ENCODE measurements around the gene PPP2R2C. TPM values are rescaled to one million over a fixed set of nuclear protein-coding genes. Genes with fewer than 3 reads are reported as not detected.

Gene PPP2R2C
- total RNA-seq, 2 experiments from 2014 or later, result 0.12 TPM; not detected in 1

DNA sequence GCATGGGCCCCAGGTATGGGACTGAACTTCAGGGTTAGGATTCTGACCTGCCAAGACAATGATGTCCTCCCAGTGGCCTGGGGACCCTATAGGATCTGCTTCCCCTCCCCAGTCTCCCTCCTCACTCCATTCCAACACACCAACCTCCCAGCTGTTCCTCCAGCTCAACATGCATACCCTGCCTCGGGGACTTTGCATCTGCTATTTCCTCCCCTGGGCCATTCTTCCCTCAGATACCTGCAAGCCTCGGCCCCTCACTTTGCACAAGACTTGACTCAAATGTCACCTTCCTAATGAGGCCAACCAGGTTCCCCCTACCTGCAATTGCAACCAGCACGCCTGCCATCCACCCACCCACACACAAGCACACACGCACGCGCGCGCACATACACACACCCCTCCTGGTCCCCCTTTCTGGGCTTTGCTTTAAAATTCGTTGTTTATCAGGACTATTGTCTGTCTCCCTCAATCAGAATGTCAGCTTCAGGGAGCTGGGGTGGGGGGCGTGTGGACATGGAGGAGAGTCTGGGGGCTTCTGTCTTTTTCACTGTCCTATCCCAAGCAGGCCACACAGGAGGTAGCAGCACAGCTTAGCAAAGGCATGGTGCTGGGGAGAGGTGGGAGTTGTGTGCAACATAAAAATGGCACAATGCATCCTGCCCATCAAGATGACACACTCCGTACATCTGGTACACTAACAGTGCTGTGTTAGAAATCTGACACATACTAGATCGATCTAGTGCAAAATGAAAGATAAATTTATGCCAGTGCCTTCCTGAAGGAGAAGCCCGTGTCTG, 20.6 kb upstream of the PPP2R2C start:
- H3K9me3 Mint-ChIP-seq (ENCODE audit: low read depth), result peaks cover 6% of the 10 kb centered on the region
- no peak for ATAC-seq
- no peaks in the 10 kb centered on the region for H3K4me1 Mint-ChIP-seq
- no peak overlapping the region for H3K4me3 Mint-ChIP-seq
- ChIA-PET POLR2A (no interaction called here), CTCF (no interaction called here)
- intact Hi-C loops (cut with DNase I, micrococcal nuclease), result no loop called here
- no peak for DNase-seq
- peaks cover 31% of the 10 kb centered on the region for H3K27me3 Mint-ChIP-seq
- no peak overlapping the region for H3K27ac Mint-ChIP-seq
- no peaks in the 10 kb centered on the region for H3K36me3 Mint-ChIP-seq (ENCODE audit: low read depth)

DNA sequence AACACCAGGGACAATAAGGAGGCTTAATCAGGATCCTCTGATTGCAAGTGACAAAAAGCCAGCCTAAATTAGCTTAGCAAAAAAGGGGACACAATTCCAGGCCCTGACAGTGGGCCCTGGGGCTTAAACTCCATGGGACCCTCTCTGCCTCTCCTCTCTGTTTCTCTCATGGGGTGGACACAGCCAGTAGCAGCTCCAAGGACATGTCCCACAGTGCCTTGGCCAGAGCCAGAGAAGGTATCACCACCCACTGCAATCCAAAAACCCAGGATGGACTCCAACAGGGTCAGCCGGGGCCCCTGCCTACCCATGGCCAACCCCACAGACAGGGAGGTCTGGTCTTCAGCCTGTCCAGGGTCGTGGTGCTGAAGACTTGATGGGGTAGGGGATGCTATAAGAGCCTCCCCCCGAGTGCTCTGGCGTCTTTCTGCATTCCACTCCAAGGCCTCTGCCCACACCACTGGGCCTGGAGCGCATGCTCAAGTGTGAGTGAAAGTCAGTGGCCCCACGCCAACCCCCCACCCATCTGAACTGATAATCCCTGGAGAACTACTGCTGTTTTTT, 19.7 kb upstream of the PPP2R2C start:
- ATAC-seq (no peak), DNase-seq (no peak)
- H3K36me3 Mint-ChIP-seq (ENCODE audit: low read depth), result no peaks in the 10 kb centered on the region
- H3K27ac Mint-ChIP-seq, result no peak overlapping the region
- H3K4me3 Mint-ChIP-seq, result no peak overlapping the region
- intact Hi-C loops (cut with DNase I, micrococcal nuclease), result no loop called here
- H3K4me1 Mint-ChIP-seq, result no peaks in the 10 kb centered on the region
- peaks cover 14% of the 10 kb centered on the region for H3K9me3 Mint-ChIP-seq (ENCODE audit: low read depth)
- peaks cover 31% of the 10 kb centered on the region for H3K27me3 Mint-ChIP-seq
- ChIA-PET CTCF (no interaction called here), POLR2A (no interaction called here)

DNA sequence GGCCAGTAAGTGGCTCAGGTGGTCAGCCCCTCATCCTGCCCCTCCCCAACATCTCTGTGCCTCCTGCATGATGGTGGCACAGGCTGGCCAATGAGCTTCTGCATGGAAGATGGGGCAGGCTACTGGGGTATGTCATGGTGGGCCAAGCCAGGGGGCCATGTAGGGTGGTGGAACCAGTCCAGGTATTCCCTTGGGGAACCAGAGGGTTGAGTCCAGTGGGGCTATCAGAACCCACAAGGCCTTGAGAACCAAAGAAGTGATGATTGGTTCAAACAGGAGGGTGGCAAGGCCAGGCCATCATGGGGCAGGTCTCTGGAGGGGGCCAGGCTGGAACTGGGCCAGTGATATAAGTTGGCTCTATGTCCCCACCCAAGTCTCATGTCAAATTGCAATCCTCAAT, 18.8 kb upstream of the PPP2R2C start:
- intact Hi-C loops (cut with DNase I, micrococcal nuclease), result no loop called here
- ATAC-seq, result no peak
- Mint-ChIP-seq H3K27ac (no peak overlapping the region), H3K9me3 (ENCODE audit: low read depth) (peaks cover 20% of the 10 kb centered on the region), H3K4me3 (no peak overlapping the region), H3K4me1 (no peaks in the 10 kb centered on the region), H3K27me3 (peaks cover 31% of the 10 kb centered on the region), H3K36me3 (ENCODE audit: low read depth) (no peaks in the 10 kb centered on the region)
- DNase-seq, result no peak
- POLR2A ChIA-PET, result no interaction called here
- CTCF ChIA-PET, result no interaction called here

DNA sequence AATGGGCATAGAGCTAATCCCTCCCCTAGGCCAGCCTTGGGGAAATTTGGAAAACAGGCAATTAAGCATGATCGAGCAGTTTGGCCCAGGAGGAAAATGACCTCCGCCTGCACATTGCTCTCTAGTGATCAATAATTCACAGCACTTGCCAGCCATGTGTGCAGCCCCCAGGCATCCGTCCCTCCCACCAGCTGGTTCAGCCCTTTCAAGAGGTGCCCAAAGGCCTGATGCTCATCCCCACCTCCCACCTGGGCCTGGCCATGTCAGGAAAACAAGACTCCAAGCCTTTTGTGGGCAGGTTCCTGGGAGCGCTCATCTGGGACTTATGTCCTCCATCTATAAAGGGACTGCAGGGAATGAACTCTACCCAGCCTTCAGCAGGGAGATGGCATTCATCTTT, 17.5 kb upstream of the PPP2R2C start:
- H3K4me3 Mint-ChIP-seq, result no peak overlapping the region
- no peaks in the 10 kb centered on the region for H3K4me1 Mint-ChIP-seq
- ATAC-seq, result no peak
- H3K36me3 Mint-ChIP-seq (ENCODE audit: low read depth), result no peaks in the 10 kb centered on the region
- intact Hi-C loops (cut with DNase I, micrococcal nuclease), result no loop called here
- H3K9me3 Mint-ChIP-seq (ENCODE audit: low read depth), result peaks cover 29% of the 10 kb centered on the region
- peaks cover 31% of the 10 kb centered on the region for H3K27me3 Mint-ChIP-seq
- DNase-seq, result no peak
- POLR2A ChIA-PET, result no interaction called here
- no peak overlapping the region for H3K27ac Mint-ChIP-seq
- CTCF ChIA-PET, result no interaction called here

DNA sequence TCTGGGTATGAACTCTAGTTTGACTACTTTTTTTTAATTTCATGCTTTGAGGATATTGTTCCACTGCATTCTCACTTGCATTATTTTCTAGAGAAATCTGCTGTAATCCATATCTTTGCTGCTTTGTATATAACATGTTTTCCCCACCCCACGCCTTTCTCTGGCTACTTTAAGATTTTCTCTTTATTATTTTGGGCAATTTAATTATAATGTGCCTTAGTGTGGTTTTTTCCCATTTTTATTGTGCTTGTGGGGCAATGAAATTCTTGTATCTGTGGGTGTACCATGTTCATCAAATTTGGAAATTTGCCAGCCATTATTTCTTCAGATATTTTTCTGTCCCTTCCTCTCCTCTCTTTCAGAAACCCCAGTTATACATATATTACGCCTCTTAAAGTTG, 15.1 kb upstream of the PPP2R2C start:
- Mint-ChIP-seq H3K27ac (no peak overlapping the region), H3K4me3 (no peak overlapping the region), H3K9me3 (ENCODE audit: low read depth) (peaks cover 29% of the 10 kb centered on the region), H3K4me1 (no peaks in the 10 kb centered on the region), H3K27me3 (peaks cover 18% of the 10 kb centered on the region), H3K36me3 (ENCODE audit: low read depth) (no peaks in the 10 kb centered on the region)
- ChIA-PET POLR2A (no interaction called here), CTCF (no interaction called here)
- no peak for DNase-seq
- intact Hi-C loops (cut with DNase I, micrococcal nuclease), result no loop called here
- no peak for ATAC-seq

DNA sequence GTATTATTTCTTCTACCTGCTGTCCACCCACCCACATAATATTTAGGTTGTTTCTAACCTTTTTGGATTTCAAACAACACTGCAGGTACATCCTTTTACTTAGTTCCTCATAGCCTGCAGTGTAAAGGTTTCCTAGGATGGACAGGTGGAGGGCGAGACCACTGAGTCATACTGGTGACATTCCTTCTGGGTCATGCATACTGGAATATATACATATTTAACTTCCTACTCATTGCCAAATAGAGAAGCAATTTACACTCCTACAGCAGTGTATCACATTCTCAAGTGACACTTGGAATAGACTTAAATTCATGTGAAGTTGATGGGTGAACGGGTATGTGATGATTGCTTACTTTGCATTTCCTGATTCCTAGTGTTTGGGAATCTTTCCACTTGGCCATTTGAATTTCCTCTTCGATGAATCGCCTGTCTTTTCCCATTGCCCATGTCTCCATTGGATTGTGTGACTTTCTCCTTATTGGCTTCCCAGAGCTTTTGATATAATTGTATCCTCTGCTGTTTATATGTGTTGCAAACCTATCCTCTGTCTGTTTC, 8.2 kb upstream of the PPP2R2C start:
- CTCF ChIA-PET, result no interaction called here
- Mint-ChIP-seq H3K27ac (no peak overlapping the region), H3K27me3 (peaks cover 18% of the 10 kb centered on the region), H3K9me3 (ENCODE audit: low read depth) (peaks cover 5% of the 10 kb centered on the region), H3K4me1 (no peaks in the 10 kb centered on the region), H3K4me3 (no peak overlapping the region), H3K36me3 (ENCODE audit: low read depth) (no peaks in the 10 kb centered on the region)
- intact Hi-C loops (cut with DNase I, micrococcal nuclease), result no loop called here
- ATAC-seq, result no peak
- DNase-seq, result no peak
- POLR2A ChIA-PET, result no interaction called here

DNA sequence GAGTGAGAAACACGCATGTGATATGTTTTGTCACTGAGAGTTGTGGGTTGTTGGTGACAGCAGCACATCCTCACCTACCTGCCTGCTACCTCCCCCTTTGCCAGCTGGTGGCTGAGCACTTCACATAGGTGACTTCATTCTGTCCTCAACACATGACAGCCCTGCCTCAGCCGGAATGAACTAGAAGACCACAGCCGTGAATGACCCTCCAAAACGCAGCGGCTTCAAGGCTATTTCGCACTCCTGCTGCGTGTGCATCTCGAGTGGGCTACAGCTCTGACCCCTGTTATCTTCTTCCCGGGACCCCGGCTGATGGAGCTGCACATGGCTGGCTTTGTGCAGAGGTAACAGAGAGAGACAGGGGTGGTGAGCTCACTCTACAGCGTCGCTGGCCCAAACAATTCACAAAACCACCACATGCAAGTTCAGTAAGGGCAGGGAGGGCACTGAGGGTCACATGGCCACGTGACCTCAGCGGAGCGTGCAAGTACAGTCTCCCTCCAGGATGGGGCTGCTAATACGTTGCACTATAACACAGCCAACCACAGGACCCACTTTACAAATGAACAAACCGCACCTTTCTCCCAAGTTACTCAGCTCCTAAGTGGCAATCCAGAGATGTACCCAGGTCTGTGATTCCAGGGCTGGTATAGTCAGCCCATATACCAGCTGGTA, 6.3 kb upstream of the PPP2R2C start:
- H3K4me1 Mint-ChIP-seq, result no peaks in the 10 kb centered on the region
- ChIA-PET POLR2A (no interaction called here), CTCF (interaction anchor here (0.5 kb wide), 1 partner anchor 787 kb away, joined by 4 read pairs; no protein-coding TSS in a partner anchor)
- no peak for ATAC-seq
- peaks cover 27% of the 10 kb centered on the region for H3K27me3 Mint-ChIP-seq
- H3K36me3 Mint-ChIP-seq (ENCODE audit: low read depth), result no peaks in the 10 kb centered on the region
- H3K9me3 Mint-ChIP-seq (ENCODE audit: low read depth), result no peaks in the 10 kb centered on the region
- no peak for DNase-seq
- no peak overlapping the region for H3K4me3 Mint-ChIP-seq
- H3K27ac Mint-ChIP-seq, result no peak overlapping the region
- intact Hi-C loops (cut with DNase I, micrococcal nuclease), result no loop called here

DNA sequence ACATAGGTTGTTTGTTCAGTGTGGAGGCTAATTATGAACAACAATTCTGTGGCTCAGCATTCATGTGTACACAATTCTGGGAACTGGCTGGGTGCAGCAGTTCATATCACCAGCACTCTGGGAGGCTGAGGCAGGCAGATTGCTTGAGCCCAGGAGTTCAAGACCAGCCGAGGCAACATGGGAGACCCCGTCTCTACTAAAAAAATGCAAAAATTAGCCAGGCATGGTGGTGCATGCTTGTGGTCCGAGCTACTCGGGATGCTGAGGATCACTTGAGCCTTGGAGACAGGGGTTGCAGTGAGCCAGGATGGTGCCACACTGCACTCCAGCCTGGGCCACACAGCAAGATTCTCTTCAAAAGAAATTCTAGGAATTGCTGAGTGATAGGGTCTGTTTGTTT, 4.5 kb upstream of the PPP2R2C start:
- peaks cover 37% of the 10 kb centered on the region for H3K27me3 Mint-ChIP-seq
- H3K4me3 Mint-ChIP-seq, result no peak overlapping the region
- H3K36me3 Mint-ChIP-seq (ENCODE audit: low read depth), result no peaks in the 10 kb centered on the region
- H3K4me1 Mint-ChIP-seq, result peaks cover 3% of the 10 kb centered on the region
- H3K27ac Mint-ChIP-seq, result no peak overlapping the region
- DNase-seq (no peak), ATAC-seq (no peak)
- ChIA-PET CTCF (no interaction called here), POLR2A (no interaction called here)
- no peaks in the 10 kb centered on the region for H3K9me3 Mint-ChIP-seq (ENCODE audit: low read depth)
- intact Hi-C loops (cut with DNase I, micrococcal nuclease), result no loop called here

DNA sequence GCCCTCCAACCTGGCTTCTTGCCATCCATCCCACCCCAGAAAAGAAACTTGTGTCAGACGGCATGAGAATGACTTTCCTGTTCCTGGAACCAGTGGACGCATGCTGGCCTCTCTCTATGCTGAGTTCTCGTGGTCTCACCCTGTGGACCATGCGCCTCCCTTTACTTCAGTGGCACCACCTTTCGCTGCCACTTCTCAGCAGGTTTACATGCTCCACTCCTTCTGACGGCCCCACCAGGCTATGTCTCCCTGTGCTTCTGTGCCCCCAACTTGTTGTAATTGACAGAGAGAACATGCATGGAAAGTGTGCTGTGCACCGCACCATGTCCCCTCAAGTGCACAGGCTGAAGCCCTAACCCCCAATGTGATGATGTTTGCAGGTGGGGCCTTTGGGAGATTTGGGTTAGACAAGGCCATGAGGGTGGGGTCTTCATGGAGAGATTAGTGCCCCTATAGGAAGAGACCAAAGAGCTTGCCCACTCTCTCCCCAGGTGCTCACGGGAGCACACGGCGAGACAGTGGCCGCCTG, 3.1 kb upstream of the PPP2R2C start:
- intact Hi-C loops (cut with DNase I, micrococcal nuclease), result no loop called here
- CTCF ChIA-PET, result interaction anchor here (0.8 kb wide), 1 partner anchor 447 kb away, joined by 3 read pairs; no protein-coding TSS in a partner anchor
- no peaks in the 10 kb centered on the region for H3K9me3 Mint-ChIP-seq (ENCODE audit: low read depth)
- ATAC-seq (no peak), DNase-seq (no peak)
- H3K27ac Mint-ChIP-seq, result no peak overlapping the region
- H3K4me1 Mint-ChIP-seq, result peaks cover 3% of the 10 kb centered on the region
- peaks cover 33% of the 10 kb centered on the region for H3K27me3 Mint-ChIP-seq
- H3K36me3 Mint-ChIP-seq (ENCODE audit: low read depth), result no peaks in the 10 kb centered on the region
- no peak overlapping the region for H3K4me3 Mint-ChIP-seq
- POLR2A ChIA-PET, result no interaction called here

DNA sequence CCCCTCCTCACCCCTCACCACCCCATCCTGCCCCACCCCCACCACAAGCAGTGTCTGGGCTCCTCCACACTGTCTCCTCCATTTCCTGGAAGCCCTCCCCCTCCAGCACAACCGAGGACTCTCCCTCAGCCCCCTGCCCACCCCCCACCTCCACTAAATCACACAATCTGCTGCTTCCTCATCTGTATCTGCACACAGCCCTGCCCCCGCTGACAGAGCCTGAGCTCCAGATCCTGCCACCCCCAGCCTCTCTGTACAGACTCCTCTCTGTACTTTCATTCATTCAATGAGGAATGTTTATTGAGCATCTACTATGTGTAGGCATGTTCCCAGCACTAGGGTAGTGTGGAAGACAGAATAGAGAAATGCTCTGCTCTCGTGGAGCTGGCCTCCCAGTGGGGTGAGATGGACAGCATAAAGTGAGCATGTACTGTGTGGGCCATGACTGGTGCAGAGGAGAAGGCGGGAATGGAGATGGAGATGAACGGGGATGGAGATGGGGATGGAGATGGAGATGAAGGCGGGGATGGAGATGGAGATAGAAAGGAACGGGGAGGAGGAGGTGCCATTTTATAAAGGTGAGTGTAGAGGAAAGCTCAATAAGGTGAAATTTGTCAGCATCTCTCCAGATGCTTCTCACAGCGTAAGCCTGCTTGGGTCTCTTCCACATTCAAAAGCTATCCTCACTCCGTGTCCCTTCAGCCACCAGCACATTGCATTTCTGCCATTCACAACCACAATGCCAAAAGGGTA, 2.5 kb upstream of the PPP2R2C start:
- peaks cover 37% of the 10 kb centered on the region for H3K27me3 Mint-ChIP-seq
- DNase-seq (no peak), ATAC-seq (no peak)
- H3K4me1 Mint-ChIP-seq, result peaks cover 7% of the 10 kb centered on the region
- intact Hi-C loops (cut with DNase I, micrococcal nuclease), result no loop called here
- no peak overlapping the region for H3K27ac Mint-ChIP-seq
- H3K9me3 Mint-ChIP-seq (ENCODE audit: low read depth), result no peaks in the 10 kb centered on the region
- POLR2A ChIA-PET, result no interaction called here
- CTCF ChIA-PET, result no interaction called here
- no peaks in the 10 kb centered on the region for H3K36me3 Mint-ChIP-seq (ENCODE audit: low read depth)
- no peak overlapping the region for H3K4me3 Mint-ChIP-seq

DNA sequence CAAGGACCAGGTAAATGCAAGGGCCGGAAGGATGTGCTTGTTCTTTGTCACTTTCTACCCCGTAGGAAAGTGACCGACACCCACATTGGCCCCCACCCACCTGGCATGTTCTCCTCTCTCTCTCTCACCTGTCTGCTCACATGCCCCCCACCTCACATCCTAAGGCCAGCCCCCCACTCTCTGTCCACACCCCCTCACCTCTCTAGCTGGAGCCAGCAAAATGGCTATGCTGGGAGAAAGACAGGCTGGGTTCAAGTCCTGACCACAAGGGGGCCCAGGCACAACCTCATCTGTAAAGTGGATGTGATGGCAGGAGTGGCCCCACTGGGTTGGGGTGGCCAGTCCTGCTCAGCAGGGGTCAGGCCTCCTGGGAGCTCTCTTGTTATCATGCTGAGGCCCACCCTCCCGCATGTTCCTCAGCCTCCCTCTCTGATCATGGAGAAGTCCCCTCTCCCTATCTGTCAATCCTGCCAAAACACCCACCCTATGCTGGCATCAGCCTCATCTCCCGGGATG, 1.7 kb upstream of the PPP2R2C start:
- intact Hi-C loops (cut with DNase I, micrococcal nuclease), result no loop called here
- DNase-seq (no peak), ATAC-seq (no peak)
- H3K27me3 Mint-ChIP-seq, result peaks cover 40% of the 10 kb centered on the region
- CTCF ChIA-PET, result no interaction called here
- H3K4me3 Mint-ChIP-seq, result no peak overlapping the region
- peaks cover 7% of the 10 kb centered on the region for H3K4me1 Mint-ChIP-seq
- H3K27ac Mint-ChIP-seq, result no peak overlapping the region
- POLR2A ChIA-PET, result no interaction called here
- no peaks in the 10 kb centered on the region for H3K36me3 Mint-ChIP-seq (ENCODE audit: low read depth)
- H3K9me3 Mint-ChIP-seq (ENCODE audit: low read depth), result no peaks in the 10 kb centered on the region

Measured in activated CD4-positive, alpha-beta T cell treated with anti-CD3 and anti-CD28 coated beads for 36 hours (primary cell).